Measurements from ENCODE around the gene SLC5A10.
"Not testable (repeated sequence)": the region's sequence is repeated elsewhere in the genome, so short reads cannot be mapped to it uniquely, and the experiment has no call there.

Gene SLC5A10

DNA sequence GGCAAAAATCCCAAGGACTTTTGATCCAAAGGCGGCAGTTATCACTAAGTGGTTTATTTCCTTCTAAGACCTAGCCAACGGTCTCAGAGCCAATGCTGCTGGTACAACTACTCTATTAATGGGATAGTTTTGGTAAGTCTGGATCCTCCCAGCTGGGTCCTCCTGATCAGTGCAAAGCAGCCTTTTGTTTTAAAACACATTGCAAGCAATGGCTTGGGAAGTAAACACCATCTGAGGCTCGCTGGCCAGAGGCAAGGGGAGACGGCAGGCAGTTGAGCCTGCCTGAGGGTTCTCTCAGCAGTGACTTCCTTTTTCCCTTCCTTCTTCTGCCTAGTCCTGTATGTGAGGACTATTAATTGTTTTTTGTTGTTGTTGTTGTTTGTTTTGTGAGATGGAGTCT is 1.6 kb upstream of the SLC5A10 start:
- no peak for DNase-seq (ENCODE audit: insufficient read length)
- TF ChIP-seq POLR2A (IDR thresholded peaks at IDR 0.05; ENCODE audit: low read depth, low read length), result no peak
- no peak for TF ChIP-seq TAF1 (IDR thresholded peaks at IDR 0.05; ENCODE audit: borderline replicate concordance, low read depth, low read length)
- TF ChIP-seq POLR2AphosphoS5 (IDR thresholded peaks at IDR 0.05; ENCODE audit: low read depth, low read length), result no peak
- no peak for FAIRE-seq

DNA sequence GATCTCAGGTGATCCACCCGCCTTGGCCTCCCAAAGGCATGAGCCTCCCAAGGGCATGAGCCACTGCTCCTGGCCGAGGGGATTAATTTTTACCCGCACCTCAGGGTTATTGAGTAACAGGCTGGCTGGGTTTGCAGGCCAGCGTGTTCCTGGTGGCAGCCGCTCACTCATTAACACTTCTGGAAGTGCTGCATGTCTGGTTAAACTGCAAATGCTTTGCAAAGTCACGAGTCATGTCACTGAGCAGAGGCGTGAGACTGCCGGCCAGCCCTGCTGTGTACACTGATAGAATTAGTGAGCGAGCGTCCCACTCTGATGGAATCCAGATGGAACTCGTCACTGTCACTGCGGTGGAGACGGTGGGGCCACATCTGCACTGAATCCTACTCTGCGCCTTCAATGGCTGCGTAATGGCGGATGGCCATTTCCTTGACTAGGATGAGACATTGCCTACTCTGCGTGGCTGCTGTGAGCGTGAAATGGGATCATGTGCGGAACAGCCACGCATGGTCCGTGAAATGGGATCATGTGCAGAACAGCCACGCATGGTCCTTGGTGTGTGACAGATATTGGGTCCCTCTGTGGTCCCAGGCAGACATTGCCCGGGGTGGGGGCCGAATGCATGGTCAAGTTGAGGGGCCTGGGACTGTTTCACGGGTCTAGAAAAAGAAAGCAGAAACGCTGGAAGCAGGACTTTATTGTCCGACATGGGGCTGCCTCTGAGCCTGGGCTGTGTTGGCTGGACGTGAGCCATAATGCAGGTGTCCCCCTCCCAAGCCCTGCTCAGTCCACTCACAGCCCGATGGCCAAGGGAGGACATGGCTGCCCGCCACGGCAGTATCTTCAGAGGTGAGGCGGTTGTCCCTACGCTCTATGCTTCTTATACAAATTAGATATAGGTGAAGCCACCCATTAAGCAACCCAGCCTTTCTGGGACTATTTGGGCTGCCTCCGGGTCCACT is 740 bp upstream of the SLC5A10 start:
- TF ChIP-seq TAF1 (IDR thresholded peaks at IDR 0.05; ENCODE audit: borderline replicate concordance, low read depth, low read length) (no peak), POLR2AphosphoS5 (IDR thresholded peaks at IDR 0.05; ENCODE audit: low read depth, low read length) (no peak), POLR2A (IDR thresholded peaks at IDR 0.05; ENCODE audit: low read depth, low read length) (no peak)
- FAIRE-seq, result no peak
- DNase-seq (ENCODE audit: insufficient read length), result no peak

DNA sequence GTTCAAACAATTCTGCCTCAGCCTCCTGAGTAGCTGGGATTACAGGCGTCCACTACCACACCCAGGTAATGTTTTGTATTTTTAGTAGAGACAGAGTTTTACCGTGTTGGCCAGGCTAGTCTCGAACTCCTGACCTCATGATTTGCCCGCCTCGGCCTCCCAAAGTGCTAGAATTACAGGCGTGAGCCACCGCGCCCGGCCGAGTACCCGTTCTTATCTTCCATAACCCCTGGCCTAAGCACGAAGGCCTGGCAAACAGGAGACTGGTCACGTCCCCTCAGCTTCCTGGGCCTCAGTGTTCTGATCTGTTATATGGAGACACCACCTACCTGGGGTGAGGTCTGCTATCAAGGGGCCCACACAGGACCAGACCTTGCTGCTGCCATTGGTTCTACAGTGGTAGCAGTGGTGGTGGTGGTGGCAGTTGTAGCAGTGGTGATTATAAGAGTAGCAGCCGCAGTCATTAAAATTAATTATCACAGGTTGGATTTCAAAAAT is 1.3 kb downstream of the SLC5A10 start:
- no peak for DNase-seq (ENCODE audit: insufficient read length)
- TF ChIP-seq POLR2A (IDR thresholded peaks at IDR 0.05; ENCODE audit: low read depth, low read length) (no peak), TAF1 (IDR thresholded peaks at IDR 0.05; ENCODE audit: borderline replicate concordance, low read depth, low read length) (no peak), POLR2AphosphoS5 (IDR thresholded peaks at IDR 0.05; ENCODE audit: low read depth, low read length) (no peak)
- no peak for FAIRE-seq

DNA sequence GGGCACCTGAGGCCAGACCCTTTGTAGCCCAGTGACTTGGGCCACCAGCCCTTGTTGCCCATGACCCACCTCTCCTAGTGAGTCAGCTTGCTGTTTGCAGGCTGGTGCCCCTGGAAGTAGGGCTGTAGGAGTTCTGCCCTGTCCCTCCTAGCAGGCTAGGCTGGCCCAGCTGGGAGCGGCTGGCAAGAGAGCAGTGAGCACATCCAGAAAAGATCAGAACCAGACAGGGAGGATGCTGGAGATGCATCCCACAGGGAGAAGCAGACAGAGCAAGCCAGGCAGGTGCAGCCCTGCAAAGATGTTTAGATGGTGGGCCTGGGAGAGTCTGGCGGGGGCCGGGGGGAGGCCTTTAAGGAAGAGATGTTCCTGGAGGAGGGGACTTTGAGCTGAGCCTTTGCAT is 2.4 kb downstream of the SLC5A10 start:
- peak; percentile 1 for DNase-seq (ENCODE audit: insufficient read length)
- FAIRE-seq, result no peak
- TF ChIP-seq TAF1 (IDR thresholded peaks at IDR 0.05; ENCODE audit: borderline replicate concordance, low read depth, low read length) (no peak), POLR2A (IDR thresholded peaks at IDR 0.05; ENCODE audit: low read depth, low read length) (no peak), POLR2AphosphoS5 (IDR thresholded peaks at IDR 0.05; ENCODE audit: low read depth, low read length) (no peak)

- FAIRE-seq (no peak), DNase-seq (ENCODE audit: insufficient read length) (no peak)
- TF ChIP-seq TAF1 (IDR thresholded peaks at IDR 0.05; ENCODE audit: borderline replicate concordance, low read depth, low read length), result no peak
These were observed 3.0 kb downstream of the SLC5A10 start for GRCh38 chr17:18955009-18955408.

DNA sequence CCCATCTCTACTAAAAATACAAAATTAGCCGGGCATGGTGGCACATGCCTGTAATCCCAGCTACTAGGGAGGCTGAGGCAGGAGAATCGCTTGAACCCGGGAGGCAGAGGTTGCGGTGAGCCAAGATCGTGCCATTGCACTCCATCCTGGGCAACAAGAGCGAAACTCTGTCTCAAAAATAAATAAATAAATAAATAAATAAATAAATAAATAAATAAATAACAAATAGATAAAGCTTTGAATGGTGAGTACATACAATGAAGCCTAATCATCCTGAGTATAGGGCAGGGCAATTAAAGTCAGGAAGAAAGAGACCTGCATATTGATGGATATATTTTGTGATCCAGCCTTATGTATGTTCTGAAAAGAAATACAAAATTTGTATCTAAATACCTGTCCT is 4.1 kb downstream of the SLC5A10 start:
- DNase-seq (ENCODE audit: insufficient read length); FAIRE-seq: not testable (repeated sequence)

DNA sequence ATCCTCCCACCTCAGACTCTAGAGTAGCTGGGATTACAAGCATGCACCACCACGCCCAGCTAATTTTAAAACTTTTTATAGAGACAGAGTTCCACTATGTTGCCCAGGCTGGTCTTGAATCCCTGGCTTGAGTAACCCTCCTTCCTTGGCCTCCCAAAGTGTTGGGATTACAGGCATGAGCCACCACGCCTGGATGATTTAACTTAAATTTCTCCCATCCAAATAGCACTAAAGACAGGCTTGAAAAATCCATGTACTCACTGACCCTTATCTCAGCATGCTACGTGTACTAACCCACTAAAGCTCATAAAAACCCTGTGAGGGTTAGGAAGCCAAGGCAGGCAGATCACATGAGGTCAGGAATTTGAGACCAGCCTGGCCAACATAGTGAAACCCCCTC is 4.6 kb downstream of the SLC5A10 start:
- TF ChIP-seq TAF1 (IDR thresholded peaks at IDR 0.05; ENCODE audit: borderline replicate concordance, low read depth, low read length), result no peak
- TF ChIP-seq POLR2A (IDR thresholded peaks at IDR 0.05; ENCODE audit: low read depth, low read length), result no peak
- no peak for TF ChIP-seq POLR2AphosphoS5 (IDR thresholded peaks at IDR 0.05; ENCODE audit: low read depth, low read length)
- no peak for DNase-seq (ENCODE audit: insufficient read length)
- no peak for FAIRE-seq

DNA sequence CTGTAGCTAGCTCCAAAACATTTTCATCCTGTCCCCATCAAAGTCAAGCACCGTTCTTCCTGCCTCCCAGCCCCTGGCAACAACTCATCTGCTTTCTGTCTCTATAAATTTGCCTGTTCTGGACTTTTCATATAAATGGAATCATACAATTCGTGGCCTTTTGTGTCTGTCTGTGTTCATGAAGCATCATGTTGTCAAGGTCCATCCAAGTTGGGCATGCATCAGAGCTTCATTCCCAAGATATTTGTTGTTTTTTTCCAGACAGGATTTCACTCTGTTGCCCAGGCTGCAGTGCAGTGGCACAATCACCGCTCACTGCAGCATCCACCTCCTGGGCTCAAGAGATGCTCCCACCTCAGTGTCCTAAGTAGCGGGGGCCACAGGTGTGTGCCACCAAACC is 5.9 kb downstream of the SLC5A10 start:
- DNase-seq (ENCODE audit: insufficient read length), result no peak
- TF ChIP-seq TAF1 (IDR thresholded peaks at IDR 0.05; ENCODE audit: borderline replicate concordance, low read depth, low read length) (no peak), POLR2A (IDR thresholded peaks at IDR 0.05; ENCODE audit: low read depth, low read length) (no peak), POLR2AphosphoS5 (IDR thresholded peaks at IDR 0.05; ENCODE audit: low read depth, low read length) (no peak)
- FAIRE-seq, result no peak

GRCh38 chr17:18958611-18959010 is 6.6 kb downstream of the SLC5A10 start:
- no peak for TF ChIP-seq POLR2AphosphoS5 (IDR thresholded peaks at IDR 0.05; ENCODE audit: low read depth, low read length)
- no peak for TF ChIP-seq TAF1 (IDR thresholded peaks at IDR 0.05; ENCODE audit: borderline replicate concordance, low read depth, low read length)
- TF ChIP-seq POLR2A (IDR thresholded peaks at IDR 0.05; ENCODE audit: low read depth, low read length), result no peak

GRCh38 chr17:18959071-18959844 is 7.3 kb downstream of the SLC5A10 start:
- no peak for TF ChIP-seq TAF1 (IDR thresholded peaks at IDR 0.05; ENCODE audit: borderline replicate concordance, low read depth, low read length)
- DNase-seq (ENCODE audit: insufficient read length) (peak; percentile 5), FAIRE-seq (no peak)

More at GRCh38 chr17:18958611-18959010, 6.6 kb downstream of the SLC5A10 start:
- FAIRE-seq, result no peak
- DNase-seq (ENCODE audit: insufficient read length), result peak; percentile 2

- peak; percentile 5 for DNase-seq (ENCODE audit: insufficient read length)
- TF ChIP-seq POLR2A (IDR thresholded peaks at IDR 0.05; ENCODE audit: low read depth, low read length) (no peak), POLR2AphosphoS5 (IDR thresholded peaks at IDR 0.05; ENCODE audit: low read depth, low read length) (no peak), TAF1 (IDR thresholded peaks at IDR 0.05; ENCODE audit: borderline replicate concordance, low read depth, low read length) (no peak)
- no peak for FAIRE-seq
These were observed 7.9 kb downstream of the SLC5A10 start for GRCh38 chr17:18959845-18960240.

- DNase-seq (ENCODE audit: insufficient read length) (peak; percentile 3), FAIRE-seq (no peak)
- TF ChIP-seq TAF1 (IDR thresholded peaks at IDR 0.05; ENCODE audit: borderline replicate concordance, low read depth, low read length), result no peak
- TF ChIP-seq POLR2AphosphoS5 (IDR thresholded peaks at IDR 0.05; ENCODE audit: low read depth, low read length), result no peak
- TF ChIP-seq POLR2A (IDR thresholded peaks at IDR 0.05; ENCODE audit: low read depth, low read length), result no peak
These were observed 8.3 kb downstream of the SLC5A10 start for GRCh38 chr17:18960241-18960665.
